Suprapubic skin (tissue), 4 donors: ENCODE results near the gene EIF2D. TPM values are rescaled to one million over a fixed set of nuclear protein-coding genes. Genes with fewer than 3 reads are reported as not detected.

Experiments
- DNase-seq, 2 donors: peaks; one replicate each; pipeline ENCODE4 v3.0.0-alpha.2; 2019; ENCODE audit warnings: low spot score in 2 of 2
- H3K27ac ChIP-seq: fragments of 200-600 bp; sonication (generic); one replicate; pipeline ENCODE4 v1.5.1; 2019
- H3K27me3 ChIP-seq: fragments of 200-600 bp; sonication (generic); one replicate; pipeline ENCODE4 v1.5.1; 2019
- H3K36me3 ChIP-seq: fragments of 200-600 bp; sonication (generic); one replicate; pipeline ENCODE4 v1.5.1; 2019
- H3K4me1 ChIP-seq: fragments of 200-600 bp; sonication (generic); one replicate; pipeline ENCODE4 v1.5.1; 2019
- H3K4me3 ChIP-seq: fragments of 200-600 bp; sonication (generic); one replicate; pipeline ENCODE4 v1.5.1; 2019; ENCODE audit warnings: mild to moderate bottlenecking
- H3K9me3 ChIP-seq: fragments of 200-600 bp; sonication (generic); one replicate; pipeline ENCODE4 v1.5.1; 2019
- CTCF ChIP-seq, 2 donors: fragments of 200-600 bp in 1 of 2; fragments of 450-650 bp in 1 of 2; sonication (generic) in 1 of 2; IDR thresholded peaks; one replicate each; pipeline ENCODE4 v1.5.1; 2016 to 2019; ENCODE audit warnings: antibody characterized with exemption in 2 of 2, mild to moderate bottlenecking in 1 of 2, moderate library complexity in 1 of 2
- EP300 ChIP-seq: sonication (generic); formaldehyde crosslinking; IDR thresholded peaks from one replicate; pipeline ENCODE4 v1.6.1; 2017; ENCODE audit warnings: antibody characterized with exemption
- POLR2A ChIP-seq, 2 donors: fragments of 450-650 bp; IDR thresholded peaks; one replicate each; pipeline ENCODE4 v1.6.1; 2017; ENCODE audit warnings: antibody characterized with exemption in 2 of 2, mild to moderate bottlenecking in 2 of 2, moderate library complexity in 2 of 2
- POLR2AphosphoS5 ChIP-seq, 3 donors: sonication (generic); formaldehyde crosslinking; IDR thresholded peaks; one replicate each; pipeline ENCODE4 v1.6.1; 2017; ENCODE audit warnings: antibody characterized with exemption in 3 of 3
- WGBS: methylation state at CpG from one replicate; pipeline ENCODE4 v1.1.5; 2018; 5-methylcytosine and 5-hydroxymethylcytosine counted together
- total RNA-seq, 4 donors: library from RNA; depleted of rRNA; stranded (reverse); fragments of >200 nt; gene quantifications; one replicate each; pipeline ENCODE4 v1.1.0, GENCODE V29; 2016

Gene EIF2D
- total RNA-seq, 4 donors from 2014 or later = 55.0 to 69.1 (median 61.1) TPM

- Histone ChIP-seq H3K9me3 (no peaks in the 10 kb centered on the region), H3K4me1 (peaks cover 49% of the 10 kb centered on the region), H3K27me3 (no peaks in the 10 kb centered on the region), H3K4me3 (no peak overlapping the region), H3K27ac (peak overlapping the region; percentile 21), H3K36me3 (no peaks in the 10 kb centered on the region)
- 79% methylated on average over 1 of the region's 1 CpG for WGBS
- no peak for DNase-seq
- TF ChIP-seq CTCF (IDR thresholded peaks at IDR 0.05) (no peak), POLR2AphosphoS5 (IDR thresholded peaks at IDR 0.05) (no peak), POLR2A (IDR thresholded peaks at IDR 0.05) (no peak), EP300 (no peak)
These were observed 57.4 kb downstream of the EIF2D start for GRCh38 chr1:206554701-206555472.

GRCh38 chr1:206554211-206554610 lies 58.1 kb downstream of the EIF2D start:
- Histone ChIP-seq H3K27me3 (no peaks in the 10 kb centered on the region), H3K36me3 (no peaks in the 10 kb centered on the region), H3K4me3 (no peak overlapping the region), H3K27ac (no peak overlapping the region), H3K9me3 (no peaks in the 10 kb centered on the region), H3K4me1 (peaks cover 43% of the 10 kb centered on the region)
- TF ChIP-seq POLR2AphosphoS5 (IDR thresholded peaks at IDR 0.05) (no peak), EP300 (no peak), POLR2A (IDR thresholded peaks at IDR 0.05) (no peak), CTCF (IDR thresholded peaks at IDR 0.05) (no peak)
- no peak for DNase-seq
- 98% methylated on average over 3 of the region's 3 CpGs for WGBS

- DNase-seq = no peak
- peaks cover 29% of the 10 kb centered on the region for H3K4me1 ChIP-seq
- WGBS = 84% methylated on average over 3 of the region's 3 CpGs
- H3K4me3 ChIP-seq = no peak overlapping the region
- H3K9me3 ChIP-seq = no peaks in the 10 kb centered on the region
- H3K27ac ChIP-seq = no peak overlapping the region
- no peaks in the 10 kb centered on the region for H3K36me3 ChIP-seq
- no peaks in the 10 kb centered on the region for H3K27me3 ChIP-seq
- TF ChIP-seq CTCF (IDR thresholded peaks at IDR 0.05) (no peak), EP300 (no peak), POLR2A (IDR thresholded peaks at IDR 0.05) (no peak), POLR2AphosphoS5 (IDR thresholded peaks at IDR 0.05) (no peak)
These were observed 60.3 kb downstream of the EIF2D start for GRCh38 chr1:206551986-206552326.

- no peaks in the 10 kb centered on the region for H3K27me3 ChIP-seq
- no peak overlapping the region for H3K4me3 ChIP-seq
- WGBS = 95% methylated on average over 6 of the region's 9 CpGs
- no peak overlapping the region for H3K27ac ChIP-seq
- H3K9me3 ChIP-seq = no peaks in the 10 kb centered on the region
- H3K4me1 ChIP-seq = peaks cover 24% of the 10 kb centered on the region
- TF ChIP-seq POLR2A (IDR thresholded peaks at IDR 0.05) (no peak), EP300 (no peak), POLR2AphosphoS5 (IDR thresholded peaks at IDR 0.05) (no peak), CTCF (IDR thresholded peaks at IDR 0.05) (no peak)
- H3K36me3 ChIP-seq = no peaks in the 10 kb centered on the region
- no peak for DNase-seq
These were observed 60.8 kb downstream of the EIF2D start for GRCh38 chr1:206551296-206551985.

- Histone ChIP-seq H3K9me3 (no peaks in the 10 kb centered on the region), H3K4me1 (peaks cover 14% of the 10 kb centered on the region), H3K27me3 (no peaks in the 10 kb centered on the region), H3K27ac (no peak overlapping the region), H3K4me3 (no peak overlapping the region), H3K36me3 (no peaks in the 10 kb centered on the region)
- no peak for DNase-seq
- WGBS = 82% methylated on average over 2 of the region's 2 CpGs
- TF ChIP-seq POLR2AphosphoS5 (IDR thresholded peaks at IDR 0.05) (no peak), EP300 (no peak), POLR2A (IDR thresholded peaks at IDR 0.05) (no peak), CTCF (IDR thresholded peaks at IDR 0.05) (no peak)
These were observed 61.8 kb downstream of the EIF2D start for GRCh38 chr1:206550446-206550845.
